BJ (cell line): ENCODE data around the gene KRTAP4-16. TPM values are rescaled to one million over a fixed set of nuclear protein-coding genes. Genes with fewer than 3 reads are reported as not detected.
A peak's percentile ranks its signal among the peaks of the same experiment; 100 is the strongest.
"Not testable (repeated sequence)": the region's sequence is repeated elsewhere in the genome, so short reads cannot be mapped to it uniquely, and the experiment has no call there.

Experiments used
- CTCF ChIA-PET: fragments of 350-600 bp; formaldehyde crosslinking; extraction: SDS; loops from one replicate; lab custom pipeline; 2021; ENCODE audit warnings: antibody characterized with exemption, inconsistent platforms; lab: Yijun Ruan, JAX
- POLR2A ChIA-PET: fragments of 300-600 bp; sonication (Branson Sonifier 250); formaldehyde crosslinking; extraction: SDS; loops from one replicate; lab custom pipeline; 2021; ENCODE audit warnings: antibody characterized with exemption; lab: Charles Lee
- DNase-seq: peaks from one replicate; pipeline ENCODE4 v3.0.0-alpha.2; 2011; ENCODE audit warnings: low read depth
- H3K27me3 ChIP-seq: 2 replicates; pipeline ENCODE4 v1.6.0; 2011; ENCODE audit warnings: low read length; ENCODE audit not compliant: control insufficient read depth, insufficient read depth
- H3K36me3 ChIP-seq: 2 replicates; pipeline ENCODE4 v1.5.1; 2011; ENCODE audit warnings: low read length; ENCODE audit not compliant: control insufficient read depth, insufficient read depth
- H3K4me3 ChIP-seq: 2 replicates; pipeline ENCODE4 v1.5.1; 2011; ENCODE audit warnings: low read depth, mild to moderate bottlenecking, control low read depth, low read length
- CTCF ChIP-seq: IDR thresholded peaks from 2 replicates; pipeline ENCODE4 v1.5.1; 2011; ENCODE audit warnings: low read depth, mild to moderate bottlenecking, control low read depth, inconsistent platforms, low read length, moderate library complexity; ENCODE audit not compliant: insufficient read depth
- polyA plus RNA-seq: library from polyadenylated mRNA; depleted of rRNA; stranded (reverse); fragments of >200 nt; gene quantifications from 2 replicates; pipeline ENCODE4 v1.2.3, GENCODE V29; 2011

The KRTAP4-16 gene
- polyA plus RNA-seq, 1 experiment, result not detected

GRCh38 chr17:41147531-41148204 is 45.7 kb upstream of the KRTAP4-16 start:
- no peak for TF ChIP-seq CTCF
- POLR2A ChIA-PET, result no interaction called here
- no peak for DNase-seq
- Histone ChIP-seq H3K4me3 (no peak overlapping the region), H3K27me3 (no peaks in the 10 kb centered on the region), H3K36me3 (no peaks in the 10 kb centered on the region)
- CTCF ChIA-PET, result no interaction called here

- POLR2A ChIA-PET, result no interaction called here
- no peak overlapping the region for H3K4me3 ChIP-seq
- TF ChIP-seq CTCF, result no peak
- CTCF ChIA-PET, result no interaction called here
- DNase-seq, result no peak
- H3K27me3 ChIP-seq, result no peaks in the 10 kb centered on the region
- H3K36me3 ChIP-seq, result no peaks in the 10 kb centered on the region
These were observed 43.3 kb upstream of the KRTAP4-16 start for GRCh38 chr17:41145261-41145660.

GRCh38 chr17:41144846-41145245 is 42.8 kb upstream of the KRTAP4-16 start:
- Histone ChIP-seq H3K4me3 (no peak overlapping the region), H3K36me3 (no peaks in the 10 kb centered on the region), H3K27me3 (no peaks in the 10 kb centered on the region)
- CTCF ChIA-PET, result no interaction called here
- DNase-seq, result no peak
- POLR2A ChIA-PET, result no interaction called here
- no peak for TF ChIP-seq CTCF

GRCh38 chr17:41141361-41141760 is 39.4 kb upstream of the KRTAP4-16 start:
- TF ChIP-seq CTCF, result no peak
- no peaks in the 10 kb centered on the region for H3K36me3 ChIP-seq
- DNase-seq, result no peak
- H3K27me3 ChIP-seq, result no peaks in the 10 kb centered on the region
- CTCF ChIA-PET, result interaction anchor here (0.6 kb wide), 1 partner anchor 270 kb away, joined by 3 read pairs; no protein-coding TSS in a partner anchor
- no peak overlapping the region for H3K4me3 ChIP-seq
- POLR2A ChIA-PET, result no interaction called here

- ChIA-PET POLR2A (no interaction called here), CTCF (no interaction called here)
- H3K4me3 ChIP-seq, result no peak within 1 kb of the TSS
- H3K27me3 ChIP-seq, result no peaks in the 10 kb centered on the region
- TF ChIP-seq CTCF, result no peak
- peak; percentile 60 for DNase-seq
- H3K36me3 ChIP-seq, result no peaks in the 10 kb centered on the region
These were observed 38.5 kb upstream of the KRTAP4-16 start, which contains the start of gene KRTAP4-6 for GRCh38 chr17:41140360-41141131. Gene KRTAP4-6, minus strand, starts transcription at chr17:41140544. Its CDS starts 57 bp downstream, at chr17:41140487.

GRCh38 chr17:41139865-41140264 is 37.9 kb upstream of the KRTAP4-16 start:
- H3K27me3 ChIP-seq, H3K36me3 ChIP-seq, H3K4me3 ChIP-seq, POLR2A ChIA-PET, DNase-seq: not testable (repeated sequence)
- CTCF ChIA-PET, result interaction anchor here (0.7 kb wide), 1 partner anchor 410 kb away, joined by 3 read pairs; no protein-coding TSS in a partner anchor
